MV-4-11 (cell line): Measurements from ENCODE around the gene SERTAD4.
A peak's percentile ranks its signal among the peaks of the same experiment; 100 is the strongest.

ENCODE experiments used
- DNase-seq: peaks from one replicate; lab custom pipeline; 2025; lab: John Stamatoyannopoulos, UW

SERTAD4 gene

GRCh38 chr1:210233216-210233494, 559 bp downstream of the SERTAD4 start:
- DNase-seq, result no peak

- DNase-seq, result no peak
Measured at GRCh38 chr1:210233495-210234328, 1.1 kb downstream of the SERTAD4 start.

GRCh38 chr1:210234329-210234757, 1.7 kb downstream of the SERTAD4 start:
- DNase-seq, result no peak

- no peak for DNase-seq
Measured at GRCh38 chr1:210235363-210236053, 2.9 kb downstream of the SERTAD4 start.

GRCh38 chr1:210236386-210236839, 3.8 kb downstream of the SERTAD4 start:
- no peak for DNase-seq

- no peak for DNase-seq
Measured at GRCh38 chr1:210236840-210237409, 4.3 kb downstream of the SERTAD4 start.

GRCh38 chr1:210237479-210237878, 4.9 kb downstream of the SERTAD4 start:
- no peak for DNase-seq

- no peak for DNase-seq
Measured at GRCh38 chr1:210237981-210238380, 5.4 kb downstream of the SERTAD4 start.

- DNase-seq, result peak; percentile 76
Measured at GRCh38 chr1:210239349-210240111, 6.9 kb downstream of the SERTAD4 start.

GRCh38 chr1:210241121-210241520, 8.5 kb downstream of the SERTAD4 start:
- no peak for DNase-seq

- no peak for DNase-seq
Measured at GRCh38 chr1:210244746-210245367, 12.3 kb downstream of the SERTAD4 start.

GRCh38 chr1:210246447-210246846, 13.9 kb downstream of the SERTAD4 start:
- DNase-seq, result no peak

GRCh38 chr1:210248341-210248740, 15.7 kb downstream of the SERTAD4 start:
- DNase-seq, result no peak

GRCh38 chr1:210250665-210250997, 18.0 kb downstream of the SERTAD4 start:
- peak; percentile 40 for DNase-seq

GRCh38 chr1:210250998-210251679, 18.5 kb downstream of the SERTAD4 start:
- DNase-seq, result peak; percentile 38

GRCh38 chr1:210251680-210252490, 19.3 kb downstream of the SERTAD4 start:
- no peak for DNase-seq

GRCh38 chr1:210252621-210253051, 20.0 kb downstream of the SERTAD4 start:
- no peak for DNase-seq

- DNase-seq, result no peak
Measured at GRCh38 chr1:210254298-210254697, 21.7 kb downstream of the SERTAD4 start.

GRCh38 chr1:210257698-210258529, 25.3 kb downstream of the SERTAD4 start:
- no peak for DNase-seq

- no peak for DNase-seq
Measured at GRCh38 chr1:210259561-210259960, 27.0 kb downstream of the SERTAD4 start.
